ENCODE results near the gene ALOX15.

- TF ChIP-seq CTCF (IDR thresholded peaks at IDR 0.05), result no peak
- TF ChIP-seq POLR2A (IDR thresholded peaks at IDR 0.05), result no peak
- no peak for TF ChIP-seq POLR2AphosphoS5 (IDR thresholded peaks at IDR 0.05)
Observed at GRCh38 chr17:4675791-4676190, 34.3 kb upstream of the ALOX15 start.

Data from stomach (tissue), 4 donors.